ENCODE results near the gene AP3M1.
A peak's percentile ranks its signal among the peaks of the same experiment; 100 is the strongest.

The AP3M1 gene

DNA sequence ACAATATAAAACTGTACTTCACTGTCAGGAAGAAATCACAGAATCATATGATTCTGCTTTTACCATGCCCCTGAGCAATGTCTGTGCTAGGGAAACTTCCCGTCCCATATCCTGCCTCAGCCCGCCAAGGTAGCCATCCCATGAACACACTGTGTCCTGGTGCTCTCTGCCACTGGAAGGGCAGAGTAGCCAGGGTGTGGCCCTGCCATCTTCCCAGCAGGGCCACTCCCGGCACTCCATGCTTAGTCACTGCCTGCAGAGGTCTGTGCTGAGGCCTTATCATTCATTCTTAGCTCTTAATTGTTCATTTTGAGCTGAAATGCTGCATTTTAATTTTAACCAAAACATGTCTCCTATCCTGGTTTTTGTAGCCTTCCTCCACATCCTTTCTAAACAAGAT is 31.8 kb downstream of the AP3M1 start:
- in situ Hi-C loops (cut with MboI; ENCODE audit: low sequenced_read_pairs, unreplicated experiment) = no loop called here
- TF ChIP-seq, protein P1, sequence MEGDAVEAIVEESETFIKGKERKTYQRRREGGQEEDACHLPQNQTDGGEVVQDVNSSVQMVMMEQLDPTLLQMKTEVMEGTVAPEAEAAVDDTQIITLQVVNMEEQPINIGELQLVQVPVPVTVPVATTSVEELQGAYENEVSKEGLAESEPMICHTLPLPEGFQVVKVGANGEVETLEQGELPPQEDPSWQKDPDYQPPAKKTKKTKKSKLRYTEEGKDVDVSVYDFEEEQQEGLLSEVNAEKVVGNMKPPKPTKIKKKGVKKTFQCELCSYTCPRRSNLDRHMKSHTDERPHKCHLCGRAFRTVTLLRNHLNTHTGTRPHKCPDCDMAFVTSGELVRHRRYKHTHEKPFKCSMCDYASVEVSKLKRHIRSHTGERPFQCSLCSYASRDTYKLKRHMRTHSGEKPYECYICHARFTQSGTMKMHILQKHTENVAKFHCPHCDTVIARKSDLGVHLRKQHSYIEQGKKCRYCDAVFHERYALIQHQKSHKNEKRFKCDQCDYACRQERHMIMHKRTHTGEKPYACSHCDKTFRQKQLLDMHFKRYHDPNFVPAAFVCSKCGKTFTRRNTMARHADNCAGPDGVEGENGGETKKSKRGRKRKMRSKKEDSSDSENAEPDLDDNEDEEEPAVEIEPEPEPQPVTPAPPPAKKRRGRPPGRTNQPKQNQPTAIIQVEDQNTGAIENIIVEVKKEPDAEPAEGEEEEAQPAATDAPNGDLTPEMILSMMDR (IDR thresholded peaks at IDR 0.05; ENCODE audit: borderline replicate concordance, control extremely low read depth, extremely low read depth, insufficient read depth, missing control alignments) = no peak
- no peak for DNase-seq (ENCODE audit: low spot score)

DNA sequence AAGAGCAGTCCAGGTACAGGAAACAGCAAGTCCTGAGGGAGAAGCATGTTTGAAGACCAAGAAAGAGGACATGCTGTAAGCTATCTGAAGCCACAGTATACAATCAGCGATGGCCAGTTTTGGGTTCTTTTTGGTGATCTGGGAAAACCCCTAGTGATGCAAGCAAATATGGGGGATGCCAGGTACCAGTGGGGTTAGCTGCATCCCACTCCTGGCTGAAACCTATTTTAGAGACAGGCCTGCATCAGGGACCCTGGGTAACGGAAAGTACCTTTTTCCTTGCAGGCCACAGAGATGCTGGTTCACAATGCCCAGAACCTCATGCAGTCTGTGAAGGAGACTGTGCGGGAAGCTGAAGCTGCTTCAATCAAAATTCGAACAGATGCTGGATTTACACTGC is 32.9 kb downstream of the AP3M1 start:
- peak; percentile 44 for DNase-seq (ENCODE audit: low spot score)
- in situ Hi-C loops (cut with MboI; ENCODE audit: low sequenced_read_pairs, unreplicated experiment) = no loop called here
- TF ChIP-seq, protein P1 (IDR thresholded peaks at IDR 0.05; ENCODE audit: borderline replicate concordance, control extremely low read depth, extremely low read depth, insufficient read depth, missing control alignments) = no peak

DNA sequence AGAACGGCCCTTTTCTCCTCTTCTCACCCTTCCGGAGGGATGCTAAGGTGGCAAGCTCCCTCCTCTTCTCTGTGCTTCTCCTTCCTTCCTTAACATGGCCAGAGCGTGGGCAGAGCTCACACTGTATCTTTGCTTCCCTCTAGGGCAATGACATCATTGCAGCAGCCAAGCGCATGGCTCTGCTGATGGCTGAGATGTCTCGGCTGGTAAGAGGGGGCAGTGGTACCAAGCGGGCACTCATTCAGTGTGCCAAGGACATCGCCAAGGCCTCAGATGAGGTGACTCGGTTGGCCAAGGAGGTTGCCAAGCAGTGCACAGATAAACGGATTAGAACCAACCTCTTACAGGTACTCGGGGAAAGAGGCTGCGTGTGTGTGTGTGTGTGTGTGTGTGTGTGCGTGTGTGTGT is 36.6 kb downstream of the AP3M1 start:
- TF ChIP-seq, protein P1 (IDR thresholded peaks at IDR 0.05; ENCODE audit: borderline replicate concordance, control extremely low read depth, extremely low read depth, insufficient read depth, missing control alignments) = no peak
- DNase-seq (ENCODE audit: low spot score) = no peak
- in situ Hi-C loops (cut with MboI; ENCODE audit: low sequenced_read_pairs, unreplicated experiment) = no loop called here

DNA sequence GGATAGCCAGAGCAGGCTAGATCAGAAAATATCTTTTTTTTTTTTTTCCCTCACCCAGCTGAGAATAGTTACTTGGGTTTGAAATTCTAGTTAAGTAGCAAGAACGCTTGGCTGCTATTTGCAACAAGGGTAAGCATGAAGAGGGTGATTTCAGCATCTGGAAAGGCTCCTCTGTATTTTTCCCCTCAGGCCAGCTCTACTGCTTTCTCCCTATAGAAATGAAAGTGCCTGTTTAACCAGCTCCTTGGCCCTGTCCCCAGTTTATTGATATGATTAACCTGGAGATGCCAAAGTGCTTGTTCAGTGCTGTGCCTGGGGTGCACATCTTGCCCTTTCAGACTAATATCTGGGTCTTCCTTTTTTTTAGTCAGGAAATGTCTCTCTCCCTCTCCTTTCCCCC is 37.1 kb downstream of the AP3M1 start:
- DNase-seq (ENCODE audit: low spot score) = no peak
- TF ChIP-seq, protein P1 (IDR thresholded peaks at IDR 0.05; ENCODE audit: borderline replicate concordance, control extremely low read depth, extremely low read depth, insufficient read depth, missing control alignments) = no peak
- in situ Hi-C loops (cut with MboI; ENCODE audit: low sequenced_read_pairs, unreplicated experiment) = no loop called here

DNA sequence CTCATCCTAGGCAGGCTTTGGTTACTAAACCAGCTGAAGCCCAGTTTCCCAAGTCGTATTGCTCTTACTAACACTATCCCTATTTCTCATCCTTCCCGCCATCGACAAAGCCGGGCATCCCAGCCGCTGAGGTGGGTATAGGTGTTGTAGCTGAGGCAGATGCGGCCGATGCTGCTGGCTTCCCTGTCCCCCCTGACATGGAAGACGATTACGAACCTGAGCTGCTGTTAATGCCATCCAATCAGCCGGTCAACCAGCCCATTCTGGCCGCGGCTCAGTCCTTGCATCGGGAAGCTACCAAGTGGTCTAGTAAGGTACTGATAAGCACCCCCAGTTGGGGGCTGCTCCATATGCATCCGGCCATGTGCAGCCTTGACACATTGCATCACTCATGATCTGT is 38.8 kb downstream of the AP3M1 start:
- in situ Hi-C loops (cut with MboI; ENCODE audit: low sequenced_read_pairs, unreplicated experiment) = no loop called here
- DNase-seq (ENCODE audit: low spot score) = no peak
- TF ChIP-seq, protein P1 (IDR thresholded peaks at IDR 0.05; ENCODE audit: borderline replicate concordance, control extremely low read depth, extremely low read depth, insufficient read depth, missing control alignments) = no peak

DNA sequence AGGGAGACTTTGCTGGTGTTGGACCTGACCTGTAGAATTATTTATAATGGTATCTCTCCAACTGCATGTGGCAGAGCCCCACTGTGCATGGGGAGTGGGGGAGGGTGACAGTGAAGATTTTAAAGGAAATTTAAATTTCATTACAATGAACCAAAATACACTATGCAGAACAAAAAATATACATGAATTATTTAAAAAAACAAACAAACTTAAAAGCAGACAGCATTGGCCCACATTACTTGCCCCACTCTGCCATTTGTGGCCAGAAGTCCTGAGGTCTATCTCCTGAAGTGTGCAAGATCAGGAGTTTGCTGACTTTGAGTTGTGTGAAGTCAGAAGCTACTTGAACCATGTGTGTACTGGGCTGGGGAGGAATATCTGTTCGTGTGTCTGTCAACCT is 40.5 kb downstream of the AP3M1 start:
- TF ChIP-seq, protein P1 (IDR thresholded peaks at IDR 0.05; ENCODE audit: borderline replicate concordance, control extremely low read depth, extremely low read depth, insufficient read depth, missing control alignments) = no peak

DNA sequence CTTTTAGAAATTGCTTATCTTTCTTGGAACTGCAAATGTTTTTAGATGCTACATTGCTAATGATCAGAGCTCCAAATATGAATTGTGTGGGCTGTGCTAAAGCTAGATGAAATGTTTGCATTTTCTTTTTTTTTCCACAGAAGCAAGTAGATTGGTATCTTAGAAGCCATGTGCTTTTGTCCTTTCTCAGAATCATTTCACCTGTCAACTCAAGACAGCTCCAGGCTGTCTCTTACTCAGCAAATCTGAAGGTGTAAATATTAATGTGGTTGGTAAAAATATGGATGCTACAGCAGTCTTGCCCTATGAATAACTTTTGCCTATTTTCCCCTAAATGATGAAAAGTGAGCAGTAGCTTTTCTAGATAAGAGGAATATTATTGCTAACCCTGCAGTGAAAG is 41.2 kb downstream of the AP3M1 start:
- TF ChIP-seq, protein P1 (IDR thresholded peaks at IDR 0.05; ENCODE audit: borderline replicate concordance, control extremely low read depth, extremely low read depth, insufficient read depth, missing control alignments) = no peak
- in situ Hi-C loops (cut with MboI; ENCODE audit: low sequenced_read_pairs, unreplicated experiment) = no loop called here

More for the DNA sequence above, 40.5 kb downstream of the AP3M1 start:
- DNase-seq (ENCODE audit: low spot score) = no peak
- in situ Hi-C loops (cut with MboI; ENCODE audit: low sequenced_read_pairs, unreplicated experiment) = no loop called here

More for the DNA sequence above, 41.2 kb downstream of the AP3M1 start:
- DNase-seq (ENCODE audit: low spot score) = no peak

Measured in GM13976 (cell line).